C4-2B (cell line): Measurements from ENCODE around the gene CTTN.

ENCODE experiments used
- H3K27ac ChIP-seq: fragments of 450-650 bp; 2 replicates; pipeline ENCODE4 v1.5.1; 2017
- ZFX ChIP-seq: fragments of 450-650 bp; IDR thresholded peaks from 2 replicates; pipeline ENCODE4 v1.6.1; 2017
- TF ChIP-seq, protein P1 (sequence below): fragments of 450-650 bp; conservative IDR thresholded peaks from 2 replicates; pipeline ENCODE4 v1.5.1; 2017; ENCODE audit warnings: mild to moderate bottlenecking

Gene CTTN

DNA sequence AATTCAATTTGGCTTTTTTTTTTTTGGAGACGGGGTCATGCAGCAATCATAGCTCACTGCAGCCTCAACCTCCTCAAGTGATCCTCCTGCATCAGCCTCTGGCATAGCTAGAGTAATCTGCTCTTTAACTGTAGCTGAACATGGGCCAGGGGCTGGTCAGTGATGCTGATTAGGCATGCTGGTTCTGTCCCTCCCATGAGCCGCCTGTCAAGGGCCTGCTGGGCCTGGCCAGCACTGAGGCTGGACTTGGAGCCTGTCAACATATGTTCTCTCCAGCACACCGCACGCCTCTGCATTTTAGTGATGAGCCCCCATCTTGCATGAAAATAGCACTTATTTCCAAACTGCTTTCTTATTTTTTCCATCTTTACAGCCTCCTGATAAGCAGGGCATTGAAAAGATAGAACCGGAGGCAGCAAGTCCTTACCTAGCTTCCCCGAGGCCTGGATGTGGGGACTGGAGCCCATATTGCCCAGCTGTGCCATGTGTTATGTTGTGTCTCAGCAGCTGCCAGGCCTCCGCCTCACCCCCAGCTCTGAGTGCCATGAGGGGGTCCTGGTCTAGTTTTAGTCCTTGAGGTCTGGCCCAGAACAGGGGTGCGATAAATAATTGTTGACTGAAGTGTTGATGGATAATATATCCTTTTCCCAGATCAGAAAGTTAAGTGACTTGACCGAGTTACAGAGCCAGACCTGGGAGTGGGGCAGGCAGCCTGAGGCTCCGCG, 80.0 kb downstream of the CTTN start:
- TF ChIP-seq, protein P1, sequence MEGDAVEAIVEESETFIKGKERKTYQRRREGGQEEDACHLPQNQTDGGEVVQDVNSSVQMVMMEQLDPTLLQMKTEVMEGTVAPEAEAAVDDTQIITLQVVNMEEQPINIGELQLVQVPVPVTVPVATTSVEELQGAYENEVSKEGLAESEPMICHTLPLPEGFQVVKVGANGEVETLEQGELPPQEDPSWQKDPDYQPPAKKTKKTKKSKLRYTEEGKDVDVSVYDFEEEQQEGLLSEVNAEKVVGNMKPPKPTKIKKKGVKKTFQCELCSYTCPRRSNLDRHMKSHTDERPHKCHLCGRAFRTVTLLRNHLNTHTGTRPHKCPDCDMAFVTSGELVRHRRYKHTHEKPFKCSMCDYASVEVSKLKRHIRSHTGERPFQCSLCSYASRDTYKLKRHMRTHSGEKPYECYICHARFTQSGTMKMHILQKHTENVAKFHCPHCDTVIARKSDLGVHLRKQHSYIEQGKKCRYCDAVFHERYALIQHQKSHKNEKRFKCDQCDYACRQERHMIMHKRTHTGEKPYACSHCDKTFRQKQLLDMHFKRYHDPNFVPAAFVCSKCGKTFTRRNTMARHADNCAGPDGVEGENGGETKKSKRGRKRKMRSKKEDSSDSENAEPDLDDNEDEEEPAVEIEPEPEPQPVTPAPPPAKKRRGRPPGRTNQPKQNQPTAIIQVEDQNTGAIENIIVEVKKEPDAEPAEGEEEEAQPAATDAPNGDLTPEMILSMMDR = no peak
- no peak for TF ChIP-seq ZFX
- no peak overlapping the region for H3K27ac ChIP-seq

DNA sequence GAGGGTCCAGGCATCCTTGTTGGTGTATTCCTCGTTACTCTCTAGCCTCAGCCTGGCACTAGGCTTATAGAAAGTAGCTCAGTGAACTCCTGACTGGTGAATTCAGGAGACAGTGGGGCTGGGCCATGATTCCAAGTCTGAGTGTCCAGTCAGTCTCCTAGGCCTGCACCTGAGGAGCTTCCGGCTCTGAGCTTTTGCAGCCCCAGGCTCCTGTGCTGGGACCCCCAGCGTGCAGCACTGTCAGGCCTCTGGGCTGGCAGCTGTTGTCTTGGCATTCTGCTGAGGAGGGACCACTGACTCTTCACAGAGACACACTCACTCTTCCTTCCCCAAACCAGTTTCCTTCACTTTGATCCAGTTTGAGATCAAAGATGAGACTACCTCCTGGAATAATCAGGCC, 82.4 kb downstream of the CTTN start:
- no peak for TF ChIP-seq ZFX
- TF ChIP-seq, protein P1 = no peak
- no peak overlapping the region for H3K27ac ChIP-seq

DNA sequence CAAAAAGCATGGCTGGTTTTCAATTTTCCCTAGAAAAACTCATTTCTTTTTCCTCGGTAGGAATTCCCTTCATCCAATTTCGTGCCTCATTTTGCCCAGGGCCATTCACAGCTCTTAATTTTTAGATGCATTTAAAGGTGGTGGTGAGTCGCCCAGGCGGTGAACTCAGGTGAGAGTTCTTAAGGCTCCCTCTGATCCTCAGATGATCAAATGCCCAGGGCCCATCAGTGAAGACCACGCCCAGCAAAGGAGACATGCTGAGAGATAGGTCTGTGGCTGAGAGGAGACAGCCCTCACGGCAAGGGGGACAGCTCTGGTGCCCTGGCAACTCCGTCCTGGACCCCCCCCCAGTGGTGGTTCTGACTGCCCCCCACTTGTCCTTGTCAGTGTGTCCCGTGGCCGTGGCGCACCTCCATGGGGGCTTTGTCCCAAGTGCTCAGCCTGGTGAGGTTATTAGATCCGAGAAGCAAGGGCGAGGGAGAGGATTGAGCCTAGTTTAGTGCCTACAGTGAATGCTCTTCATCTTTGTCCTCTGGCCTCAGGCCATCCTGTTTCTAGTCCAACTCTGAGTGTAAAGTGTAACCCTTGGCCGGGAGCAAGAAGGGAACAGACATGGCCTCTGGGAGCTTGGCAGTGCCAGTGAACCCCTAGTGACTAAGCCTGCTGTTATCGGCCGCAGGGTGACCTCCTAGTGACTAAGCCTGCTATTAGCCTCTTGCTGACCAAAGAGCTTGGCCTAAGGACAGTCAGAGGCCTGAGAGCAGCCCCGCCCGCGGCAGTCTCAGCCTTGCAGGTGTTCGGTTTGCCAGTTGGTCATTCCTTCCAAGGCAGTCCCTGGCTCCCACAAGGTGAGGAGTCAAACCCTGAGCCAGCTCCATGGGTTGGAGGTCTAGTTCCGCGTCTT, 83.5 kb downstream of the CTTN start:
- H3K27ac ChIP-seq = no peak overlapping the region
- TF ChIP-seq, protein P1 = no peak
- no peak for TF ChIP-seq ZFX

DNA sequence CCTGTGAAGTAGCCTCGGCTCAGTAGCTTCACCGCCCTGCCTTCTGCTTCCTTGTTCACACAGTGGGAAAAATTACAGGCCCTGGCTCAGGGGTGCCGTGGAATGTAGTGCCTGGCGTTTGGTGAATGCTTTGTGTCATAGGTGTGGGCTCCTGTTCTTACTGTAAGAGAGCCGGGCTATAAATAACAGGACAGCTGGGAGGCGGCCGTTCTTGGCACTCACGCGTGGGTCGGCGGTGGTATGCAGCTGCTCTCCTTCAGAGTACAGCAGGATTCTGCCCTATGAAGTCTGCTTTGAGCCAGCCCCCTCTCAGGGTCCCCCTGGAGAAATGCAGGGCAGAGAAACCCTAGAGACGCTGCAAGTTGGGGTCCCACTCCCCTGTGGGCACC, 84.2 kb downstream of the CTTN start:
- TF ChIP-seq, protein P1 = no peak
- TF ChIP-seq ZFX = no peak
- no peak overlapping the region for H3K27ac ChIP-seq

DNA sequence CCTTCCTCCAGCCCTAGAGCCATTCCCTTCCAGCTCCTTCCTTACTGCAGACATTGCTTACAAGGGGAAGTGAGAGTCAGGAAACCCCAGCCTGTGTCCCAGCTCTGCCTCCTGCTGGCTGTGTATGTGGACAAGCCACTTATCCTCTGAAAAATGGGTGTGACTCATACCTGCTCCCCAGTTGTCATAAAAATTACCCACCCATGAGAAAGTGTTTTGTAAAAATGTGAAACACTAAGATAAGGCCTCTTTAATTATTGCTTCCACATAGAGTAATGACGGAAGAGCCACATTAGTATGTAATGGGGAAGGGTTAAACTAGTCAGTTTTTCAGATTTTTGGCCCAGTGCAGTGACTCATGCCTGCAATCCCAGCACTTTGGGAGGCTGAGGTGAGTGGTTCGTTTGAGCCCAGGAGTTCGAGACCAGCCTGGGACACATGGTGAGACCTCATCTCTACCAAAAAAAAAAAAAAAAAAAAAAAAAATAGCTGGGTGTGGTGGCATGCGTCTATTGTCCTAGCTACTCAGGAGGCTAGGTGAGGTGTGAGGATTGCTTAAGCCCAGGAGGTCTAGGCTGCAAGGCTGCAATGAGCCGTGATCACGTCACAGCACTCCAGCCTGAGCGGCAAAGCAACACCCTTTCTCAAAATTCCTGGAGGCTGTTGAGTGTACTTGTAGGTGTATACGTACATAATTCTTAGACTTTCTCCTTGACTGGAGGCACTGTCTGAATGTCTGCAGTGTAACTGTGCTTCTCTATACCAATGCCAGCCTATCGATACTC, 84.9 kb downstream of the CTTN start:
- TF ChIP-seq ZFX = no peak
- TF ChIP-seq, protein P1 = no peak
- H3K27ac ChIP-seq = no peak overlapping the region

DNA sequence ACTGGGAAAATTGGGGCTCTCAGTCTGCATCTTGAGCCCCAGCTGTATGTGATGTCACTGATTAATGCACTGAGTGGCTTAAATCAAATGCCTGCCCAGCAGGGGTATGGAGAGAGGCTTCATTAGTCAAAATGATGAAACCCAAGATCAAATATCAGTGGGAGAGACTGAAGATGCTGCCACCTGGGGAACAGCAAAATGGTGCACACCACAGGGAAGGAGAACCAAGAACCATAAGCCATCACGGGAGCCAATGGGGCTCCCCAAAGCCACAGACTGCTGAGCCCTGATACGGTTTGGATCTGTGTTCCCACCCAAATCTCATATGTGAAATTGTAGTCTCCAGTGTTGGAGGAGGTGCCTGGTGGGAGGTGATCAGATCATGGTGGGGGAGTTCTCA, 85.6 kb downstream of the CTTN start:
- TF ChIP-seq, protein P1 = no peak
- TF ChIP-seq ZFX = no peak
- H3K27ac ChIP-seq = no peak overlapping the region
